NCI-H2227 (cell line): ENCODE data around the gene CPNE8.

ENCODE experiments used
- DNase-seq: peaks from one replicate; lab custom pipeline; 2025; ENCODE audit not compliant: unreplicated experiment; lab: John Stamatoyannopoulos, UW

Gene CPNE8

DNA sequence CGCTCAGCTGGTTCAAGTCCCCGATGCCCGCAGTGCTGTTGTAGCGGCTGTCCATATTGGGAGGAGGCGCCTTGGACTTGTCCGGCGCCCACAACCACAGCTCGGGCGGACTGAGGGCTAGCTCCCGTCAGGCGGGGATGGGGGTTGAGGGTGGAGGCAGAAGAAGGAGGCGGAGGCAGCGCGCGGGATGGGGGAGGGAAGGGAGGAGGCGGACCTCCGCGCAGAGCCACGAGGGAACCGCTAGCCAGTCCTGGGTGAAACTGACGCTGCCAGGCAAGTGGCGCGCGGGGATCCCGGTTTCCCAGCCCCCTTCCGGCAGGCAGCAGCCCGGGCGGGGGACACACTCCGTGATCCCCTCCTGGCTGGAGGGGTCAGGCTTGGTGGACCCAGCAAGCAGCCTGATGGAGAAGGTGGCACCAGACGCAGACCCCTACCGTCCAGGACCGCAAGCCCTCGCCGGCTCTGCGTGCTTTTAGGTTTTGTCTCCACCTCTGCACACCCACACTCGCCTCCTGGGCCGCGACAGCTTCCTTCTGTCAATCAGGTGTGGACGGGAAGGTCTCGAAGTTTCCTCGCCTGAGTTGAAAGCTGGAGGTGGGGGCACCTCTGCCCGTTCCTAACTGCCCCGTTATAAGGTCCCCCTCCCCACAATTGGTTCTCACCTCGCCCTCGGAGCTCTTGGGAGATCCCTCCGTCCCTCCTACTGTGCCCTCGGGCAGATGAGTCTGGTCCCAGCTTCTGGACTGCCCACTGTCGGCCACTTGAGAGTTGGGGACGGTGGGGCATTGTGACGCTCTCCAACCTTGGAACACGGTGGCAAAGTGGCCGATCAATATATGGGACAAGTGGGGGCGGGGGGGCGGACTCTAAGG, at the start of gene CPNE8:
Gene CPNE8, minus strand, starts transcription at position 112 of the 872 bp plus-strand sequence. Its CDS starts 57 bp downstream, at position 55.
- DNase-seq, result no peak

- no peak for DNase-seq
Measured at GRCh38 chr12:38954238-38954873, 49.0 kb upstream of the CPNE8 start.

DNA sequence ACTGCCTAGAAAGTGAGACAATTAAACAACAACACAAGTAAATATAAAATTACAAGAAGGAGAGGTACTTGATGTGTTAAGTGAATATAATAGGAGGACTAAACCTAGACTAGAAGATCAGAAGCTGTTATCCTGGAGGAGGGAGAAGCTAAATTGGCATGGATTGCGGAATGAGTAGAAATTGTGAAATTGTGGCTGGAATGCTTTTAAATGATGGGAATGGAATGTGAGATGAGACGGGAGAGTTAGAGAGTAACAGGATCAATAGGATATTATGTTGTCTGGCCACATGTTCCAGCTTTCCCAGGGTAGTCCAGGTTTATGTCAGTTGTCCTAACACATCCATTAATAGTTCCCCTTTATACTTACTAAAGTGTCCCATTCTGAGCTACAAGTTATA, 44.0 kb upstream of the CPNE8 start:
- no peak for DNase-seq

DNA sequence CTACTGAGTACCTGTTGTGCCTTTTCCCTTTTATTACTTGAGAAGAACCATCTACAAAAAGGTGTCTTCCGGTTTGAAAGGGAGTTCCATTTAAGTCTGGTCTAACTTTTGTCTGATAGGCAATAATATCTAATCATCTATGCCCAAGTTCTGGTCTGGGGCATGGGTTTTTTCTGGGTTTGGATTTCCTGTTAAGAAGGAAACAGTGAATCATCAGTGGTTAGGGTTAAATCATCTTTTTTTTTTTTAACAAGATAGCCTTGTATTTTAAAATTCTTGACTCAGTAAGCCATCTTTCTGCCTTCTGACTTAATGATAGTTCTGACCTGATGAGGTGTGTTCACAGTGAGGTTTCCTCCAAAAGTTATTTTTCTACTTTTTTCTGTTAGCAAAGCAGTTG, 29.3 kb upstream of the CPNE8 start:
- no peak for DNase-seq

GRCh38 chr12:38934078-38934584, 28.7 kb upstream of the CPNE8 start:
- DNase-seq, result no peak

- DNase-seq, result no peak
Measured at GRCh38 chr12:38932320-38932719, 26.9 kb upstream of the CPNE8 start.

GRCh38 chr12:38931461-38931860, 26.1 kb upstream of the CPNE8 start:
- no peak for DNase-seq

- no peak for DNase-seq
Measured at GRCh38 chr12:38930990-38931389, 25.6 kb upstream of the CPNE8 start.

DNA sequence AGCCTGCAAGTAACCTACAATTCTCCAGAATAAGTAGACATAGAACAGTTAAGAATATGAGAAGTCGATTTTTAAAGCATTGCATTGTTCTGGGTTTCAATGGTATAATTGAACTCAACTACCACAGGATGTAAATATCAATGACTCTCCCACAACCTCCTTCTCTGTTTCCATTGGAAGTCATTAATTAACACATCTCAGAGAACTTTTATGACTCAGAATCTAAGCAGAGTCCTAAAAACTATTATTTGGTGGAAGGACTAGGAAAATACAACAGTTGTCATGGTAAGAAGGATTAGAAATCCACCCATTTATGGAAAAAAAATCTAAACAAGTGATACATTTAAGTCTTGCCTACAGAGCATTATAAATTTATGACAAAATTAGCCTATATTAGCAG, 21.1 kb upstream of the CPNE8 start:
- DNase-seq, result no peak

GRCh38 chr12:38921025-38921677, 15.8 kb upstream of the CPNE8 start:
- no peak for DNase-seq

- DNase-seq, result no peak
Measured at GRCh38 chr12:38919191-38919590, 13.8 kb upstream of the CPNE8 start.

- no peak for DNase-seq
Measured at GRCh38 chr12:38915429-38916182, 10.2 kb upstream of the CPNE8 start.

GRCh38 chr12:38912116-38912515, 6.7 kb upstream of the CPNE8 start:
- no peak for DNase-seq

- no peak for DNase-seq
Measured at GRCh38 chr12:38911611-38912010, 6.2 kb upstream of the CPNE8 start.

- no peak for DNase-seq
Measured at GRCh38 chr12:38907201-38907923, 2.0 kb upstream of the CPNE8 start.

DNA sequence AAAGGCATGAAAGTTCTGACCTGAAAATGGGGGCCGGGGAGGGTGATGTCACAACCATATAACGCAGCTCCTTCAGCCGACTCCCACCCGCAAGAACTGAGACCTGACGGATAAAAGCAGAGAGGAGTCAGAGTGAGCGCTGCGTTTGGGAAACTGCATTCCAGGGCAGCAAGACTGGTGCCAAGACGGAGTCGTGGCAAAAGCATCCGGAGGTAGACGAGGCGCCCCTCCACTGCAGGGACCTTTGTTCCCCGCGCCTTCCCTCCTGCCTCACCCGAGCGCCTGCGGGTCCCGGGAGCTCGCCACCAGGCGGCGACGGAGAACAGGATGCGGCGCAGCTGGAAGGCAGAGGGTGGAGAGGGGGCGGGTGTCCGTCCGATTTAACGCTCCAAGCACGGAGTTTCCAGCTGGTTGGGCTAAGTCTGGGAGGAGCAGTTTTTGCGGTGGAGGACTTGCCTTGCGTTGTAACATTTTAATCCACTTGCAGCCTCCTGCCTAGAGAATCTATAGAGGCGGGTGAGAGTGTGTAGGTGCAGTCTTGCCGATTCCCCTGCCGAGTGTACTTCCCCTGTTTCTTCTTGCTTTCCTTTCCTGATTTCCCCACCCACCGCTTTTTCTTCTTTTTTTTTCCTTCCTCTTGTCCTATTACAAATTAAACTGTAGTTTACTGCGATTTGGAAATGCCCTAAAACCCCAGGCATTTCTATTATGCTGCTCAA, 1.2 kb upstream of the CPNE8 start:
- peak; percentile 22 for DNase-seq

DNA sequence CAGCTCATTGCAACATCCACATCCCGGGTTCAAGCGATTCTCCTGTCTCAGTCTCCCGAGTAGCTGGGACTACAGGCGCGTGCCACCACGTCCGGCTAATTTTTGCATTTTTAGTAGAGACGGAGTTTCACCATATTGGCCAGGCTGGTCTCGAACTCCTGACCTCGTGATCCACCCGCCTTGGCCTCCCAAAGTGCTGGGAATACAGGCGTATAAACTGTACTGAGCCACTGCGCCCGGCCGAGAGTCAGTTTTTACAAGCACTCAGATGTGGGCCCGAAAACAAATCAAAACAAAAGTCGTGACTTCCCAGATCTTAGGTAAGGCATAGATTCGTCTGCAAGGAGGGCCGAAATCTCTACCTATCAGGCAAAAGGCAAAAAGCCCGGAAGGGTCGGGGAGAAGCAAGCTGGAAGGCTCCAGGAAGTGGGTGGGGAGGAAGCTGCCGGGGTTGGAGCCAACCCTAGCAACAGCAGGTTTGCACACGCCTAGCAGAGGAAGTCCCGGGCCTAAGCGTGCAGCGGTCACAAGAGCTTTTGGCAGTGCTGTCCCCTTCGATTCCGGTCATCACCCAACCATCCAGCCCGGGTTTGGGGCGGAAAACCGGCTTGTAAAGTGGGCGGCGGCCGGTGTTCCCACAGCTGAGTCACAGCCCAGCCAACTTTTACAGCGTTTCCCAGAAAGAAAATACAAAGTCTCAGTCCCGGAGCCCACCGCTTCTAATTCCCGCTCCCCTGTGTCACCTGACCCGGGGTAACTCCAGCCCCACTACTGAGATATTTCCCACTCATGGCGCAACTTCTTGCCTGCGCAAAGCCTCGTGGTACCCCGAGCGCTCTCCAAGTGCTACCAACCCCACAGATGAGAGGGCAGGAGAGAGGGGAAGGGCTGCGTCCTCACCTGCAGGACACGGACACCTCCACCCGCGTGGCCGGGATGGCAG, 583 bp downstream of the CPNE8 start:
- no peak for DNase-seq

GRCh38 chr12:38903596-38903995, 1.8 kb downstream of the CPNE8 start:
- DNase-seq, result no peak
